ENCODE measurements around the gene GRXCR2.

- TF ChIP-seq CTCF (IDR thresholded peaks at IDR 0.05; ENCODE audit: low read depth, low read length, poor library complexity, severe bottlenecking) (no peak), EZH2phosphoT487 (IDR thresholded peaks at IDR 0.05; ENCODE audit: borderline replicate concordance, low read length) (no peak)
Observed at GRCh38 chr5:145874765-145875164, 2.0 kb upstream of the GRXCR2 start.
